Testis (tissue), 3 donors: ENCODE measurements around the gene SFMBT2. TPM values are rescaled to one million over a fixed set of nuclear protein-coding genes. Genes with fewer than 3 reads are reported as not detected.

Experiments used
- DNase-seq: peaks from one replicate; pipeline ENCODE4 v3.0.0-alpha.2; 2019
- H3K27ac ChIP-seq, 2 donors: fragments of 200-600 bp; sonication (generic); one replicate each; pipeline ENCODE4 v1.5.1; 2019
- H3K27me3 ChIP-seq: fragments of 200-600 bp; sonication (generic); one replicate; pipeline ENCODE4 v1.5.1; 2019
- H3K36me3 ChIP-seq: fragments of 200-600 bp; sonication (generic); one replicate; pipeline ENCODE4 v1.5.1; 2017; ENCODE audit warnings: low read depth; ENCODE audit errors: missing control alignments
- H3K4me1 ChIP-seq: fragments of 200-600 bp; sonication (generic); one replicate; pipeline ENCODE4 v1.5.1; 2019
- H3K4me3 ChIP-seq, 2 donors: fragments of 200-600 bp; sonication (generic); one replicate each; pipeline ENCODE4 v1.5.1; 2017 to 2019
- H3K9me3 ChIP-seq: fragments of 200-600 bp; sonication (generic); one replicate; pipeline ENCODE4 v1.5.1; 2017
- POLR2A ChIP-seq: fragments of 450-650 bp; IDR thresholded peaks from one replicate; pipeline ENCODE4 v1.6.1; 2017; ENCODE audit warnings: antibody characterized with exemption, mild to moderate bottlenecking, moderate library complexity
- WGBS, 2 donors: methylation state at CpG; one replicate each; pipeline ENCODE4 v1.1.5; 2018; 5-methylcytosine and 5-hydroxymethylcytosine counted together
- intact Hi-C: fragments of 100-400 bp; cut with DNase I; formaldehyde crosslinking; loops from one replicate; pipeline ENCODE4 v1.15.1; 2023; ENCODE audit warnings: low total_unique reads
- polyA plus RNA-seq: library from polyadenylated mRNA; stranded (reverse); fragments of 350-450 nt; fragmentation: Illumina TruSeq; extraction: RNeasy Lipid Tissue Mini Kit (QIAGEN cat#74804); gene quantifications from one replicate; pipeline ENCODE4 v1.2.3, GENCODE V29; 2014; ENCODE audit warnings: low read depth, low replicate concordance; ENCODE audit not compliant: insufficient read depth
- total RNA-seq, 2 donors: library from RNA; depleted of rRNA; stranded (reverse); fragments of >200 nt; gene quantifications; one replicate each; pipeline ENCODE4 v1.2.3, GENCODE V29; 2016
- TF ChIP-seq, protein P1 (sequence below), 3 experiments: fragments of 450-650 bp in 2 of 3; fragments of 200-600 bp in 1 of 3; sonication (generic) in 1 of 3; IDR thresholded peaks; one replicate each; pipeline ENCODE4 v1.5.1; 2016 to 2019; ENCODE audit warnings: antibody characterized with exemption in 3 of 3, mild to moderate bottlenecking in 2 of 3, moderate library complexity in 1 of 3

The SFMBT2 gene
- total and polyA plus RNA-seq, 3 donors from 2014 or later: 3.6 to 8.5 (median 7.6) TPM

DNA sequence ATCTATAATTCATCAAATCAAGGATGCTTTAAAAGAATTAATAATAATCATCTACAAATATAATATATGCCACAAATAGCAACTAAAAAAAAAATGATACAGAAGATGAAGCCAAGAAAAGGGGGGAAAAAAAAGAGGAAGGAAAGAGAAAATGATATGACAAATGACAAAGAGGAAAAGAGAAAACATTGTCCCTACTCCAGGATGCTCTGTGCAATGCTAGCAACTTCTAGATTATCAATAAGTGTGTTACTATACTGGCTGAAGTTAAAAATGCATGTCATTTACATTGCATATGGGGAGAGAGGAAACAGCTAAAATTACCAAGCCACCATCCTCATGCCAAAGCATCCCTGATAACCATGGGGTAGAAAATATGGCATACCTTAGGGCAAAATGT, 104.2 kb downstream of the SFMBT2 start:
- H3K27ac ChIP-seq: no peak overlapping the region
- no peak overlapping the region for H3K4me3 ChIP-seq
- no peaks in the 10 kb centered on the region for H3K36me3 ChIP-seq
- no peak for TF ChIP-seq POLR2A
- TF ChIP-seq, protein P1, sequence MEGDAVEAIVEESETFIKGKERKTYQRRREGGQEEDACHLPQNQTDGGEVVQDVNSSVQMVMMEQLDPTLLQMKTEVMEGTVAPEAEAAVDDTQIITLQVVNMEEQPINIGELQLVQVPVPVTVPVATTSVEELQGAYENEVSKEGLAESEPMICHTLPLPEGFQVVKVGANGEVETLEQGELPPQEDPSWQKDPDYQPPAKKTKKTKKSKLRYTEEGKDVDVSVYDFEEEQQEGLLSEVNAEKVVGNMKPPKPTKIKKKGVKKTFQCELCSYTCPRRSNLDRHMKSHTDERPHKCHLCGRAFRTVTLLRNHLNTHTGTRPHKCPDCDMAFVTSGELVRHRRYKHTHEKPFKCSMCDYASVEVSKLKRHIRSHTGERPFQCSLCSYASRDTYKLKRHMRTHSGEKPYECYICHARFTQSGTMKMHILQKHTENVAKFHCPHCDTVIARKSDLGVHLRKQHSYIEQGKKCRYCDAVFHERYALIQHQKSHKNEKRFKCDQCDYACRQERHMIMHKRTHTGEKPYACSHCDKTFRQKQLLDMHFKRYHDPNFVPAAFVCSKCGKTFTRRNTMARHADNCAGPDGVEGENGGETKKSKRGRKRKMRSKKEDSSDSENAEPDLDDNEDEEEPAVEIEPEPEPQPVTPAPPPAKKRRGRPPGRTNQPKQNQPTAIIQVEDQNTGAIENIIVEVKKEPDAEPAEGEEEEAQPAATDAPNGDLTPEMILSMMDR (IDR thresholded peaks at IDR 0.05): no peak
- no peaks in the 10 kb centered on the region for H3K4me1 ChIP-seq
- no peaks in the 10 kb centered on the region for H3K27me3 ChIP-seq
- no peak for DNase-seq
- H3K9me3 ChIP-seq: no peaks in the 10 kb centered on the region
- intact Hi-C loops: no loop called here

DNA sequence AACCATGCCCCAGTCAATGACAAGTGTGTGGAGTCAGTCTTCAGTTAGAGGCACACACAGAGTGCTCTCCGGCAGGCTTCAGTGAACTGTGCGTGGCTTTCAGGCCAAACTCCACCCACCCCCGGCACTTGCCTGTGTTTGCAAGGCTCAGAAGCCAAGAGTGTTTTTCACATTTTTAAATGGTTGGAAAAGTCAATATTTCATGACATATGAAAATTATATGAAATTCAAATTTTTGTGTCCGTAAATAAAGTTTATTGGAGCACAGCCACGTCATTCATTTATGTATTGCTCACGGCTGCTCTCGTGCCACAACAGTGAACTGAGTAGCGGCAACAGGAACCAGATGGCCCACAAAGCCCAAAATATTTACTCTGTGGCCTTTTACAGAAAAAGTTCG, 104.7 kb downstream of the SFMBT2 start:
- WGBS, 2 donors: 85 to 92% methylated on average over 9 of the region's 9 CpGs

DNA sequence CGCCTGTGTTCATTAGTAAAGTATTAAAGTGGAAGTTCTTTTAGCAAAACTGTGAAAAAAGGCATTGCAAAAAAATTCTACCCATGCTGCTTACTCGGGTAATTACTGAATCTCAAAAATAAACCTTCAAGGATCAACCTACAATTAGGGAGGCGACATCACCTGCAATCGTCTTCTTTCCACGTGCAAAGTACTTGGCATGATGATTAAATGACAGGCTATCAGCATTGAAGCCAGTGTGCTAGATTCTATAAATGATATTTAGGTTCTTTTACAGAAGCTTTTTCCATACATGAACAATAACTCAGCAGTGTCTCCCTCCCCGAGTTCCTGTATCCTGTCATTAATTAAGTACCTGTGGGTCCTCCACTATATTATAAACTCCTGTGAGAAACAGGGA, 105.8 kb downstream of the SFMBT2 start:
- Histone ChIP-seq H3K4me3 (no peak overlapping the region), H3K4me1 (peaks cover 5% of the 10 kb centered on the region), H3K9me3 (no peaks in the 10 kb centered on the region), H3K27me3 (no peaks in the 10 kb centered on the region), H3K36me3 (no peaks in the 10 kb centered on the region), H3K27ac (no peak overlapping the region)
- intact Hi-C loops: no loop called here
- TF ChIP-seq, protein P1 (IDR thresholded peaks at IDR 0.05): no peak
- no peak for TF ChIP-seq POLR2A
- WGBS, 2 donors: 87 to 90% methylated on average over 6 of the region's 6 CpGs
- DNase-seq: no peak

More for the DNA sequence above, 104.7 kb downstream of the SFMBT2 start:
- H3K9me3 ChIP-seq: no peaks in the 10 kb centered on the region
- no peaks in the 10 kb centered on the region for H3K4me1 ChIP-seq
- intact Hi-C loops: no loop called here
- no peaks in the 10 kb centered on the region for H3K27me3 ChIP-seq
- H3K36me3 ChIP-seq: no peaks in the 10 kb centered on the region
- DNase-seq: no peak
- H3K4me3 ChIP-seq: no peak overlapping the region
- TF ChIP-seq POLR2A: no peak
- TF ChIP-seq, protein P1 (IDR thresholded peaks at IDR 0.05): no peak
- no peak overlapping the region for H3K27ac ChIP-seq

DNA sequence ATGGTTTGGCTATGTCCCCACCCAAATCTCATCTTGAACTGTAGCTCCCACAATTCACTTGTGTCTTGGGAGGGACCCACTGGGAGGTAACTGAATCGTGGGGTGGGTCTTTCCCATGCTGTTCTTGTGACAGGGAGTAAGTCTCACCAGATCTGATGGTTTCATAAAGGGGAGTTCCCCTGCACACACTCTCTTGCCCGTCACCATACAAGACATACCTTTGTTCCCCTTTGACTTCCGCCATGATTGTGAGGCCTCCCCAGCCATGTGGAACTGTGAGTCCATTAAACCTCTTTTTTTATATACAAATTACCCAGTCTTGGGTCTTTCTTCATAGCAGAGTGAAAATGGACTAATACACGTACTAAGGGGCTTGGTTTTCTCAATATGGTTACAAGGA, 106.7 kb downstream of the SFMBT2 start:
- Histone ChIP-seq H3K27me3 (no peaks in the 10 kb centered on the region), H3K36me3 (no peaks in the 10 kb centered on the region), H3K9me3 (no peaks in the 10 kb centered on the region), H3K27ac (no peak overlapping the region), H3K4me3 (no peak overlapping the region), H3K4me1 (peaks cover 5% of the 10 kb centered on the region)
- no peak for DNase-seq
- 91 to 97% methylated on average over 4 of the region's 4 CpGs for WGBS, 2 donors
- TF ChIP-seq, protein P1 (IDR thresholded peaks at IDR 0.05): no peak
- TF ChIP-seq POLR2A: no peak
- intact Hi-C loops: no loop called here

DNA sequence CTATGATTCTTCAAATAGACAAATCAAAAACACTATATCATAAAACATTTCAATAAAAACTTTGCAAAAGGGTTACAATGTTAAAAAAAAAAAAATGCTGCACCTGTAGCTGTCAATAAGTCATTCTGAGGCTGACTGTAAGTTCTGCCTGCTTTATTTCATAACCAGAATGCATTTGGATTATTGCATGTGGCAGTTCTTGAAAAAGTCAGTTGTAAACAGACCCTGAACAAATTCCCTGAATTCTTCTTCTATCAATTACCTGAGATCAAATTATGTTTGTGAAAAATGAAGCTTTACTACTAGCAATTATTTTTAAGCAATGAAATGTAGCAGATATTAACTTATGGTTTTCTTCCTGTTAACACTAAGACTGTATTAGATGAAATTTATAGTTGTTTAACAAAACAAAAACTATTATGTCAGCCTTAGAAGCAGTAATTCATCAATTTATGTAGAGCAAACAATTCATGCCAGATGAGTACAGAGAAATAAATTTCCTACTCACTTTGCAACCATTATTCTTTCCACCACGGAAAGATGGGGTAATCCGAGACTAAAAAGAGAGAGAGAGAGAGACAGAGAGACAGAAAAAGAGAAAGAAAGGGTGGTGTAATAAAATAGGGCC, 107.8 kb downstream of the SFMBT2 start:
- Histone ChIP-seq H3K9me3 (no peaks in the 10 kb centered on the region), H3K4me3 (no peak overlapping the region), H3K4me1 (peaks cover 5% of the 10 kb centered on the region), H3K36me3 (no peaks in the 10 kb centered on the region), H3K27me3 (no peaks in the 10 kb centered on the region), H3K27ac (no peak overlapping the region)
- intact Hi-C loops: no loop called here
- 50 to 83% methylated on average over 2 of the region's 2 CpGs for WGBS, 2 donors
- TF ChIP-seq, protein P1 (IDR thresholded peaks at IDR 0.05): no peak
- TF ChIP-seq POLR2A: no peak
- DNase-seq: no peak
